Osteocyte (in vitro differentiated cells): Measurements from ENCODE around the gene KCTD1. TPM values are rescaled to one million over a fixed set of nuclear protein-coding genes. Genes with fewer than 3 reads are reported as not detected.

Experiments used
- DNase-seq: peaks from one replicate; pipeline ENCODE4 v3.0.0; 2021; ENCODE audit warnings: mixed read lengths; ENCODE audit not compliant: unreplicated experiment; ENCODE audit errors: extremely low spot score
- H3K27ac Mint-ChIP-seq: one replicate; pipeline ENCODE4 v1.8.0; 2021; ENCODE audit warnings: mild to moderate bottlenecking, mixed read lengths; ENCODE audit not compliant: unreplicated experiment
- H3K27me3 Mint-ChIP-seq: one replicate; pipeline ENCODE4 v1.8.0; 2021; ENCODE audit warnings: mixed read lengths; ENCODE audit not compliant: unreplicated experiment
- H3K36me3 Mint-ChIP-seq: one replicate; pipeline ENCODE4 v1.8.0; 2021; ENCODE audit warnings: mixed read lengths; ENCODE audit not compliant: unreplicated experiment
- H3K4me1 Mint-ChIP-seq: one replicate; pipeline ENCODE4 v1.8.0; 2021; ENCODE audit warnings: mixed read lengths; ENCODE audit not compliant: unreplicated experiment
- H3K4me3 Mint-ChIP-seq: one replicate; pipeline ENCODE4 v1.8.0; 2021; ENCODE audit warnings: mild to moderate bottlenecking, moderate library complexity, mixed read lengths; ENCODE audit not compliant: unreplicated experiment
- H3K9me3 Mint-ChIP-seq: one replicate; pipeline ENCODE4 v1.8.0; 2021; ENCODE audit warnings: mixed read lengths; ENCODE audit not compliant: unreplicated experiment
- CTCF ChIP-seq: fragments of 200-600 bp; sonication (generic); IDR thresholded peaks from 2 replicates; pipeline ENCODE4 v1.5.0; 2021; ENCODE audit warnings: antibody characterized with exemption, mild to moderate bottlenecking, moderate library complexity
- total RNA-seq: library from RNA; stranded (reverse); gene quantifications from 2 replicates; pipeline ENCODE4 v1.2.1, GENCODE V29; 2021

The KCTD1 gene
- total RNA-seq, 1 donor from 2014 or later: 25.7 TPM

DNA sequence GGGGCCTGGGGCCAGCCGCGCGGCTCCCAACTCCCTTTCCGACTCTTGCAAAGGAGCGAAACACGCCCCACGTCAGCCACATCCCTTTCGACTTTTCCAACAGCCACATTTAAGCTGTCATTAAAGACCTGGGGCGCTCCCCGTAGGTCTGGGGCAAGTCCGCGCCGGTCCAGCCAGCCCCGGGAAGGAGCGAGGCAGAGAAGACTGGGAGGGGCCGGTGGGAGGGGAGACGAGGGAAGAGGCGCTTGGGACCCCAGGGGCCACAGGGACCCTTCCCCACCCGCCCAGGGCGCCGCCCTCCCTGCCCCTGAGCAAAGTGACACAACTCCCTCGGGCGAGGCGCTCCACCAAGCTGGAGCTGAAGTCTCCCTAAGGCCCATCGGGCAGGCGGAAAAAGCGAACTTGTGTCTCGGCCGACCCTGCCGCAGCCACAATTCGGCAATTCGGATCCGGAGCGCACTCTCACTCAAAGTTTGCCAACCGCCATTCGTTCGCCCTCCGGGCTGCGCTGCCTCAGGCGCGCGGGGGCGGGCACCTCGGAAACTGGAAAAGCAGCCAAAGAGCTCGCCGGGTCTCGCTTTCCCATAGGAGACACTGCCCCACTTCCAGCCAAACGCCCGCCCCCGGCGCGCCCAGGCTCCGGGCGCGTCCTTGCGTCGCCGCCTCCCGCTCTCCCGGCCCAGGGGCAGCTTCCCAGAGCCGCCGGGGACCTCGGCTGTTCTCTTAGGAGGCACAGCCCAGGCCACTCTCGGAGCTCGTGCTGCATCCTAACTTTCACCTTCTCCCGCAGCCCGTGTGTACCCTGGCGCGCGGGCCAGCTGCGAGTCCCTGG is 1.1 kb upstream of the KCTD1 start:
- Mint-ChIP-seq H3K9me3 (no peaks in the 10 kb centered on the region), H3K27me3 (peaks cover 31% of the 10 kb centered on the region), H3K36me3 (peaks cover 3% of the 10 kb centered on the region), H3K4me1 (peaks cover 46% of the 10 kb centered on the region), H3K4me3 (peak overlapping the region; percentile 79), H3K27ac (peak overlapping the region; percentile 66)
- TF ChIP-seq CTCF: no peak
- DNase-seq: no peak

GRCh38 chr18:26547646-26548414 is 523 bp downstream of the KCTD1 start:
- peak; percentile 89 for DNase-seq
- H3K4me3 Mint-ChIP-seq: peak overlapping the region; percentile 85
- peak; percentile 73 for TF ChIP-seq CTCF
- H3K4me1 Mint-ChIP-seq: peaks cover 62% of the 10 kb centered on the region
- peaks cover 16% of the 10 kb centered on the region for H3K27me3 Mint-ChIP-seq
- H3K9me3 Mint-ChIP-seq: no peaks in the 10 kb centered on the region
- H3K36me3 Mint-ChIP-seq: peaks cover 3% of the 10 kb centered on the region
- no peak overlapping the region for H3K27ac Mint-ChIP-seq

- Mint-ChIP-seq H3K27me3 (peaks cover 9% of the 10 kb centered on the region), H3K4me3 (peak overlapping the region; percentile 85)
Observed at GRCh38 chr18:26546875-26547645, 1.3 kb downstream of the KCTD1 start.

DNA sequence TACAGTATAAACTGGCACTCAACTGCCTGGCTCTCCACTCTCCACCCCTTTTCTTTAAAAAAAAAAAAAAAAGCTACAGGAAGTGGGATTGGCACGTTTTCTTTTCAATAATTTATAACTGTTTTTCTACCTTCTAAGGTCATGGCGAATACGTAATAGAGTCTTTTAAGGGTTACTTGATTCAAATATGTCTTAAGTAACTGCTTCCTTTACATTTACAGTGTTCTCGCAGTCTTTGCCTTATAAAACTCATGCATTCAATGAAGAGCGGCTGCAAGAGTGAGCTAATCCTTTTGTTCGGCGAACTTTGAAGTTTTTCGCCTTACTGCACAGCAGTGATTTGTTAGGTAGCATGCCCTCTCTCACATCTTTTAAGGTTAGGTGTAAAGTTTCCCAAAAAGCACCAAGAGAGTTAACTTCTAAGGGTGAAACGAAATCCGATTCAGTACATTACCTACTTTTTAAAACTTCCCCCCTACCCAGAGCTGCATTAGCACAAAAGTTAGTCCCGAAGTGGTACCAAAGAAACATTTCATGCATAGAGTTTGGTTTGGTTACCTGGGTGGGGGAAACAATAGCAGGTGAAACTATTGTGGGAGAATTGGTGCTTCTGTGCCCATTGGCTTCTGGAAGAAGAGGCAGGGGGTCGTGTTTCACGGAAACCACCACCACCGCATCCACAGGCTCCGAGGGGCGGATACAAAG is 2.0 kb downstream of the KCTD1 start:
- TF ChIP-seq CTCF: no peak
- Mint-ChIP-seq H3K4me3 (peak overlapping the region; percentile 71), H3K27me3 (peaks cover 2% of the 10 kb centered on the region), H3K36me3 (peaks cover 5% of the 10 kb centered on the region), H3K27ac (no peak overlapping the region), H3K9me3 (no peaks in the 10 kb centered on the region), H3K4me1 (peaks cover 56% of the 10 kb centered on the region)
- DNase-seq: no peak

More at GRCh38 chr18:26546875-26547645, 1.3 kb downstream of the KCTD1 start:
- no peaks in the 10 kb centered on the region for H3K9me3 Mint-ChIP-seq
- no peak for DNase-seq
- H3K36me3 Mint-ChIP-seq: peaks cover 3% of the 10 kb centered on the region
- H3K4me1 Mint-ChIP-seq: peaks cover 59% of the 10 kb centered on the region
- no peak for TF ChIP-seq CTCF
- no peak overlapping the region for H3K27ac Mint-ChIP-seq
